ENCODE data around the gene ZNF45.

GRCh38 chr19:43905897-43906296, 29.2 kb downstream of the ZNF45 start:
- TF ChIP-seq E2F1 (CRISPR knock-in tag; IDR thresholded peaks at IDR 0.05) (no peak), ZNF263 (CRISPR knock-in tag; IDR thresholded peaks at IDR 0.05; ENCODE audit: low read depth) (no peak), ZNF416 (CRISPR knock-in tag; IDR thresholded peaks at IDR 0.05) (no peak), TEAD4 (CRISPR knock-in tag; IDR thresholded peaks at IDR 0.05) (no peak)
- TF ChIP-seq, protein P1, sequence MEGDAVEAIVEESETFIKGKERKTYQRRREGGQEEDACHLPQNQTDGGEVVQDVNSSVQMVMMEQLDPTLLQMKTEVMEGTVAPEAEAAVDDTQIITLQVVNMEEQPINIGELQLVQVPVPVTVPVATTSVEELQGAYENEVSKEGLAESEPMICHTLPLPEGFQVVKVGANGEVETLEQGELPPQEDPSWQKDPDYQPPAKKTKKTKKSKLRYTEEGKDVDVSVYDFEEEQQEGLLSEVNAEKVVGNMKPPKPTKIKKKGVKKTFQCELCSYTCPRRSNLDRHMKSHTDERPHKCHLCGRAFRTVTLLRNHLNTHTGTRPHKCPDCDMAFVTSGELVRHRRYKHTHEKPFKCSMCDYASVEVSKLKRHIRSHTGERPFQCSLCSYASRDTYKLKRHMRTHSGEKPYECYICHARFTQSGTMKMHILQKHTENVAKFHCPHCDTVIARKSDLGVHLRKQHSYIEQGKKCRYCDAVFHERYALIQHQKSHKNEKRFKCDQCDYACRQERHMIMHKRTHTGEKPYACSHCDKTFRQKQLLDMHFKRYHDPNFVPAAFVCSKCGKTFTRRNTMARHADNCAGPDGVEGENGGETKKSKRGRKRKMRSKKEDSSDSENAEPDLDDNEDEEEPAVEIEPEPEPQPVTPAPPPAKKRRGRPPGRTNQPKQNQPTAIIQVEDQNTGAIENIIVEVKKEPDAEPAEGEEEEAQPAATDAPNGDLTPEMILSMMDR (IDR thresholded peaks at IDR 0.05): no peak

Data from WTC11 (cell line).